ENCODE measurements around the gene SRC.

SRC gene

DNA sequence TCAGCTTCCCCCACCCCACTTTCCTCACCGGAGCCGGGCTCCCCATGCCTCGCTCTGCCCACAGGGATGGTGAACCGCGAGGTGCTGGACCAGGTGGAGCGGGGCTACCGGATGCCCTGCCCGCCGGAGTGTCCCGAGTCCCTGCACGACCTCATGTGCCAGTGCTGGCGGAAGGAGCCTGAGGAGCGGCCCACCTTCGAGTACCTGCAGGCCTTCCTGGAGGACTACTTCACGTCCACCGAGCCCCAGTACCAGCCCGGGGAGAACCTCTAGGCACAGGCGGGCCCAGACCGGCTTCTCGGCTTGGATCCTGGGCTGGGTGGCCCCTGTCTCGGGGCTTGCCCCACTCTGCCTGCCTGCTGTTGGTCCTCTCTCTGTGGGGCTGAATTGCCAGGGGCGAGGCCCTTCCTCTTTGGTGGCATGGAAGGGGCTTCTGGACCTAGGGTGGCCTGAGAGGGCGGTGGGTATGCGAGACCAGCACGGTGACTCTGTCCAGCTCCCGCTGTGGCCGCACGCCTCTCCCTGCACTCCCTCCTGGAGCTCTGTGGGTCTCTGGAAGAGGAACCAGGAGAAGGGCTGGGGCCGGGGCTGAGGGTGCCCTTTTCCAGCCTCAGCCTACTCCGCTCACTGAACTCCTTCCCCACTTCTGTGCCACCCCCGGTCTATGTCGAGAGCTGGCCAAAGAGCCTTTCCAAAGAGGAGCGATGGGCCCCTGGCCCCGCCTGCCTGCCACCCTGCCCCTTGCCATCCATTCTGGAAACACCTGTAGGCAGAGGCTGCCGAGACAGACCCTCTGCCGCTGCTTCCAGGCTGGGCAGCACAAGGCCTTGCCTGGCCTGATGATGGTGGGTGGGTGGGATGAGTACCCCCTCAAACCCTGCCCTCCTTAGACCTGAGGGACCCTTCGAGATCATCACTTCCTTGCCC lies 57.4 kb downstream of the SRC start:
- H3K4me3 ChIP-seq (replicated peaks; ENCODE audit: low read depth, low read length) = no peak overlapping the region
- TF ChIP-seq, protein P1, sequence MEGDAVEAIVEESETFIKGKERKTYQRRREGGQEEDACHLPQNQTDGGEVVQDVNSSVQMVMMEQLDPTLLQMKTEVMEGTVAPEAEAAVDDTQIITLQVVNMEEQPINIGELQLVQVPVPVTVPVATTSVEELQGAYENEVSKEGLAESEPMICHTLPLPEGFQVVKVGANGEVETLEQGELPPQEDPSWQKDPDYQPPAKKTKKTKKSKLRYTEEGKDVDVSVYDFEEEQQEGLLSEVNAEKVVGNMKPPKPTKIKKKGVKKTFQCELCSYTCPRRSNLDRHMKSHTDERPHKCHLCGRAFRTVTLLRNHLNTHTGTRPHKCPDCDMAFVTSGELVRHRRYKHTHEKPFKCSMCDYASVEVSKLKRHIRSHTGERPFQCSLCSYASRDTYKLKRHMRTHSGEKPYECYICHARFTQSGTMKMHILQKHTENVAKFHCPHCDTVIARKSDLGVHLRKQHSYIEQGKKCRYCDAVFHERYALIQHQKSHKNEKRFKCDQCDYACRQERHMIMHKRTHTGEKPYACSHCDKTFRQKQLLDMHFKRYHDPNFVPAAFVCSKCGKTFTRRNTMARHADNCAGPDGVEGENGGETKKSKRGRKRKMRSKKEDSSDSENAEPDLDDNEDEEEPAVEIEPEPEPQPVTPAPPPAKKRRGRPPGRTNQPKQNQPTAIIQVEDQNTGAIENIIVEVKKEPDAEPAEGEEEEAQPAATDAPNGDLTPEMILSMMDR (IDR thresholded peaks at IDR 0.05; ENCODE audit: low read length, missing control alignments) = no peak
- DNase-seq (ENCODE audit: low read depth) = no peak

DNA sequence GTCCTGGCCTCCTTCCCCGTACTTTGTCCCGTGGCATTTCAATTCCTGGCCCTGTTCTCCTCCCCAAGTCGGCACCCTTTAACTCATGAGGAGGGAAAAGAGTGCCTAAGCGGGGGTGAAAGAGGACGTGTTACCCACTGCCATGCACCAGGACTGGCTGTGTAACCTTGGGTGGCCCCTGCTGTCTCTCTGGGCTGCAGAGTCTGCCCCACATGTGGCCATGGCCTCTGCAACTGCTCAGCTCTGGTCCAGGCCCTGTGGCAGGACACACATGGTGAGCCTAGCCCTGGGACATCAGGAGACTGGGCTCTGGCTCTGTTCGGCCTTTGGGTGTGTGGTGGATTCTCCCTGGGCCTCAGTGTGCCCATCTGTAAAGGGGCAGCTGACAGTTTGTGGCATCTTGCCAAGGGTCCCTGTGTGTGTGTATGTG lies 58.5 kb downstream of the SRC start:
- DNase-seq (ENCODE audit: low read depth) = no peak
- no peak overlapping the region for H3K4me3 ChIP-seq (replicated peaks; ENCODE audit: low read depth, low read length)
- TF ChIP-seq, protein P1 (IDR thresholded peaks at IDR 0.05; ENCODE audit: low read length, missing control alignments) = no peak

DNA sequence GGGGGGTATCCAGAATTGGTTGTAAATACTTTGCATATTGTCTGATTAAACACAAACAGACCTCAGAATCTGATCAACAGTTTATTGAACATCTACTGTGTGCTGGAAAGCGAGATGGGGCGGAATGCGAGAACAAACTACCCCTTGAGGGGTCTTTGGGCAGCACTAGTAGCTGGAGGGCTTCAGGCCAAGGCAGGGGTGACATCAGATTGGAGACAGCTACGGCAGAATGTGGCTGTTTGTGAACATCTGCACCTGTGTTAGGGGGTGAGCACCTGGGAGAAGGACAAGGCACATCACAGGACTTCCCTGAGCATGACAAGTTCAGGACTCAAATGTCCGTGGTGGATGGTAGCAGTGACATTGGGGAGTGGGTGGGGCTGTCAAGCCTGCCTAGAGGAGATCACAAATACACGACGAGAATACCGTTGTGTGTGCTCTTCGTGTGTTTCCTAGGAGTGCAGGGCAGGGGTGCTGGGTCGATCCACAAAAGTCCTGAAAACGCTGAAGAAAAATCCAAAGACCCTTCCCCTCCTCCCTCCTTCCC lies 59.5 kb downstream of the SRC start:
- H3K4me3 ChIP-seq (replicated peaks; ENCODE audit: low read depth, low read length) = no peak overlapping the region
- DNase-seq (ENCODE audit: low read depth) = no peak
- TF ChIP-seq, protein P1 (IDR thresholded peaks at IDR 0.05; ENCODE audit: low read length, missing control alignments) = no peak

DNA sequence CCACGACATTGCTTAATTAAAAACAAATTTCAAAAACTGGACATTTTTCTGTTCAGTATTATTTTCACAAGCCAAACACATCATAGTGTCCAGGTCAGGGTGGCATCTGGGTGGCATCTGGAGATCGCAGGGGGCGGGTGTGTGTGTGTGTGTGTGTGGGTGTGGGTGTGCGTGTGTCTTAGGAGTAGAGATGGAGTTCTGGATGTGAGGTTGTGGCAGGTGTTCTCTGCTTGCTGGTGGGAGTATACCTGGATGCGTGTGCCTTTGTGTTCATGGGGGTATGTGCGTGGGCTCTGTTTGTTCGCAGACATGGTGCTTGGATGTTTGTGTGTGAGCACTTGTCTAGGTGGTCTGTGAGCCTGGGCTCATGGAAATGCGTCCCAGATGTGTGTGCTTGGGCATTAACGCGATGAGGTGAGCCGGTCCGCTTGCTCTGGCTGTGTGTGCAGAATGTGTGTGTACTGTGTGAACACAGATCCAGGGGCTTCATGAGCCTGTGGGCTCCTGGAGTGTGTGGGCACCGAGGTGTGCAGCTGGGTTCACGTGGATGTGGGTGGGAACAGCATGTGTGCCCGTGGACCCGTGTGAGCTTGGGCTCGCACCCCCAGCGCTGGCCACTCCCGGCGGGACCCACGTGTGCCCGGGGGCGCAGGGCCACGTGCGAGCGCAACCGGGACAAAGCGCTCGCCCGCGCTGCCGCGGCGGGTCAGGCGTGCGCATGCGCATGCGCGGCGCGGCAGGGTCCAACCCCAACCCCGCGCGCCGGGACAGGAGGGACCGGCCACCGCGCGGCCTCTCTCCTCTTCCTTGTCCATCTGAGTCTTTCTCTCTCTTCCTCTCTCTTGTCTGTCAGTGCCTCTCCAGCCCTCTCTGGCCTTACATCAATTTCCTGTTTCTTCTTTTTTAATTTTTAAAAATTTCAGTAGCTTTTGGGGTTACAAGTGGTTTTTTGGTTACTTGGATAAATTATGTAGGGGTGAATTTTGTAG lies 60.4 kb downstream of the SRC start:
- DNase-seq (ENCODE audit: low read depth) = no peak

DNA sequence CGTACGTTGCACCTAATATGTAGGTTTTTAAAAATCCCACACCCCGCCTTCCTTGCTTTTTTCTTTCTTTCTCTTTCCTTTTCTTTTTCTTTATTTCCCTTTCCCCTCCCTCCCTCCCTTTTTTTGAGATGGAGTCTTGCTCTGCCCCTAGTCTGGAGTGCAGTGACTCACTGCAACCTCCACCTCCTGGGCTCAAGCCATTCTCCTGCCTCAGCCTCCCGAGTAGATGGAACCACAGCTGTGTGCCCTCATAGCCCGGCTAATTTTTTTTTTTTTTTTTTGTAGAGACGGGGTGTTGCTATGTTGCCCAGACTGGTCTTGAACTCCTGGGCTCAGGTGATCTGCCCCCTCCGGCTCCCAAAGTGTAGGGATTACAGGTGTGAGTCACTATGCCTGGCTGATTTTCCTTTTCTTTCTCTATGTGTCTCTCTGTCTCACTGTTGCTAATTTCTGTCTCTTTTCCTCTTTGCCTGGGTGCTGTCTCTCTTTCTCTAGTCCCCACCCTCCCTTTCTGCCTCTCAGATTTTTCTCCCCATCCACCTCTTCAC lies 61.2 kb downstream of the SRC start:
- TF ChIP-seq, protein P1 (IDR thresholded peaks at IDR 0.05; ENCODE audit: low read length, missing control alignments) = no peak
- DNase-seq (ENCODE audit: low read depth) = no peak
- peak overlapping the region; percentile 41 for H3K4me3 ChIP-seq (replicated peaks; ENCODE audit: low read depth, low read length)

More for the DNA sequence above, 60.4 kb downstream of the SRC start:
- peak overlapping the region; percentile 41 for H3K4me3 ChIP-seq (replicated peaks; ENCODE audit: low read depth, low read length)
- TF ChIP-seq, protein P1 (IDR thresholded peaks at IDR 0.05; ENCODE audit: low read length, missing control alignments) = no peak

DNA sequence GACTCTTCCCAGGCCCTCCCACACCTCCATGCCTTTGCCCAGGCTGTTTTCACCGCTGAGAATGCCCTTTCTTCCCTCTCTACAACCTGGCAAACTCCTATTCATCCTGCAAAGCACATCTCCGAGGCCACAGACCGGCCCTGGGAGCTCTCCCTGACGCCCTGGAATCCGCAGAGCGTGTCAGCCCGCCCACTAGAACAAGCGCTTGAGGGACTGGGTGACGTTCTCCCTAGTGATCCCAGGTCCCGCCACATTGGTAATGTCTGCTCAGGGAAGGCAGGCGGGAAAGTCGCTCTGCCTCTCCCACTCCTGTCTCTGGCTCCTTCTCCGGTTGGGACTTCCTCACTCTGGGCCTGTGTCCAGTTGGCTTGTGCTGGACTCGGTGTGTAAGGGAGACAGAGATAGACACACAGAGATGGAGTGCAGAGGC lies 61.6 kb downstream of the SRC start:
- no peak for DNase-seq (ENCODE audit: low read depth)
- H3K4me3 ChIP-seq (replicated peaks; ENCODE audit: low read depth, low read length) = no peak overlapping the region
- TF ChIP-seq, protein P1 (IDR thresholded peaks at IDR 0.05; ENCODE audit: low read length, missing control alignments) = no peak

Data from fibroblast of pulmonary artery (primary cell).